ENCODE results near the gene SCTR. TPM values are rescaled to one million over a fixed set of nuclear protein-coding genes. Genes with fewer than 3 reads are reported as not detected.

The SCTR gene
- total and polyA plus RNA-seq, 2 of the 13 experiments (the other 11 are each of a cell fraction or from before 2014, with no cell fraction given) = not detected

GRCh38 chr2:119426801-119427395, 97.4 kb downstream of the SCTR start (continued):
- TF ChIP-seq ATF4 (CRISPR knock-in tag; IDR thresholded peaks at IDR 0.05) = peak in 1 of 2 experiments; percentile 48; a peak in 1 of 4 replicates
- no peak for TF ChIP-seq ZNF441 (CRISPR knock-in tag; IDR thresholded peaks at IDR 0.05; ENCODE audit: borderline replicate concordance)
- no peak for TF ChIP-seq RFXANK (CRISPR knock-in tag; IDR thresholded peaks at IDR 0.05)
- no peak for TF ChIP-seq ARHGAP35 (CRISPR knock-in tag; IDR thresholded peaks at IDR 0.05; ENCODE audit: borderline replicate concordance)
- TF ChIP-seq CCDC6 (CRISPR knock-in tag; IDR thresholded peaks at IDR 0.05) = 0 out of 2 replicates have a peak, but pooled peaks have one; percentile 74
- TF ChIP-seq SIX4 (CRISPR knock-in tag; IDR thresholded peaks at IDR 0.05) = peak; percentile 57; the same call in 1 of the 2 replicates
- no peak; the same call in 1 of the 2 replicates for TF ChIP-seq NFKB2 (CRISPR knock-in tag; IDR thresholded peaks at IDR 0.05; ENCODE audit: borderline replicate concordance)
- TF ChIP-seq HMGXB4 (CRISPR knock-in tag; IDR thresholded peaks at IDR 0.05; ENCODE audit: borderline replicate concordance in 1 of 2, low read depth in 1 of 2) = no peak; a peak in 1 of 4 replicates
- TF ChIP-seq, protein P1, sequence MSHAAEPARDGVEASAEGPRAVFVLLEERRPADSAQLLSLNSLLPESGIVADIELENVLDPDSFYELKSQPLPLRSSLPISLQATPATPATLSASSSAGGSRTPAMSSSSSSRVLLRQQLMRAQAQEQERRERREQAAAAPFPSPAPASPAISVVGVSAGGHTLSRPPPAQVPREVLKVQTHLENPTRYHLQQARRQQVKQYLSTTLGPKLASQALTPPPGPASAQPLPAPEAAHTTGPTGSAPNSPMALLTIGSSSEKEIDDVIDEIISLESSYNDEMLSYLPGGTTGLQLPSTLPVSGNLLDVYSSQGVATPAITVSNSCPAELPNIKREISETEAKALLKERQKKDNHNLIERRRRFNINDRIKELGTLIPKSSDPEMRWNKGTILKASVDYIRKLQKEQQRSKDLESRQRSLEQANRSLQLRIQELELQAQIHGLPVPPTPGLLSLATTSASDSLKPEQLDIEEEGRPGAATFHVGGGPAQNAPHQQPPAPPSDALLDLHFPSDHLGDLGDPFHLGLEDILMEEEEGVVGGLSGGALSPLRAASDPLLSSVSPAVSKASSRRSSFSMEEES (CRISPR knock-in tag; IDR thresholded peaks at IDR 0.05) = peak; percentile 55; the same call in 1 of the 2 replicates
- no peak; the same call in 1 of the 2 replicates for TF ChIP-seq ZNF362 (CRISPR knock-in tag; IDR thresholded peaks at IDR 0.05; ENCODE audit: borderline replicate concordance)
- 0 out of 2 replicates have a peak, but pooled peaks have one; percentile 61 for TF ChIP-seq ZNF839 (CRISPR knock-in tag; IDR thresholded peaks at IDR 0.05; ENCODE audit: borderline replicate concordance)
- no peak for TF ChIP-seq ZSCAN20 (CRISPR knock-in tag; IDR thresholded peaks at IDR 0.05; ENCODE audit: borderline replicate concordance)
- TF ChIP-seq RNF219 (CRISPR knock-in tag; IDR thresholded peaks at IDR 0.05) = no peak
- peak; percentile 87; the same call in 1 of the 2 replicates for TF ChIP-seq ZSCAN21 (CRISPR knock-in tag; IDR thresholded peaks at IDR 0.05; ENCODE audit: borderline replicate concordance)
- TF ChIP-seq ZNF629 (CRISPR knock-in tag; conservative IDR thresholded peaks at IDR 0.05) = 0 out of 2 replicates have a peak, but pooled peaks have one; percentile 11
- TF ChIP-seq, protein P2, sequence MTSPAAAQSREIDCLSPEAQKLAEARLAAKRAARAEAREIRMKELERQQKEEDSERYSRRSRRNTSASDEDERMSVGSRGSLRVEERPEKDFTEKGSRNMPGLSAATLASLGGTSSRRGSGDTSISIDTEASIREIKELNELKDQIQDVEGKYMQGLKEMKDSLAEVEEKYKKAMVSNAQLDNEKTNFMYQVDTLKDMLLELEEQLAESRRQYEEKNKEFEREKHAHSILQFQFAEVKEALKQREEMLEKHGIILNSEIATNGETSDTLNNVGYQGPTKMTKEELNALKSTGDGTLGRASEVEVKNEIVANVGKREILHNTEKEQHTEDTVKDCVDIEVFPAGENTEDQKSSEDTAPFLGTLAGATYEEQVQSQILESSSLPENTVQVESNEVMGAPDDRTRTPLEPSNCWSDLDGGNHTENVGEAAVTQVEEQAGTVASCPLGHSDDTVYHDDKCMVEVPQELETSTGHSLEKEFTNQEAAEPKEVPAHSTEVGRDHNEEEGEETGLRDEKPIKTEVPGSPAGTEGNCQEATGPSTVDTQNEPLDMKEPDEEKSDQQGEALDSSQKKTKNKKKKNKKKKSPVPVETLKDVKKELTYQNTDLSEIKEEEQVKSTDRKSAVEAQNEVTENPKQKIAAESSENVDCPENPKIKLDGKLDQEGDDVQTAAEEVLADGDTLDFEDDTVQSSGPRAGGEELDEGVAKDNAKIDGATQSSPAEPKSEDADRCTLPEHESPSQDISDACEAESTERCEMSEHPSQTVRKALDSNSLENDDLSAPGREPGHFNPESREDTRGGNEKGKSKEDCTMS (CRISPR knock-in tag; conservative IDR thresholded peaks at IDR 0.05) = no peak
- no peak for TF ChIP-seq DR1 (CRISPR knock-in tag; IDR thresholded peaks at IDR 0.05)
- peak; percentile 78 for TF ChIP-seq HNF4A (CRISPR knock-in tag; IDR thresholded peaks at IDR 0.05)
